ENCODE measurements around the gene IRGQ. TPM values are rescaled to one million over a fixed set of nuclear protein-coding genes. Genes with fewer than 3 reads are reported as not detected.

Gene IRGQ
- total RNA-seq, 1 donor from 2014 or later, result 48.6 TPM

- Mint-ChIP-seq H3K4me1 (ENCODE audit: unreplicated experiment) (peaks cover 29% of the 10 kb centered on the region), H3K9me3 (ENCODE audit: unreplicated experiment) (no peaks in the 10 kb centered on the region), H3K36me3 (ENCODE audit: low read depth, unreplicated experiment) (peaks cover 22% of the 10 kb centered on the region), H3K4me3 (ENCODE audit: unreplicated experiment) (peak overlapping the region; percentile 99), H3K27ac (ENCODE audit: unreplicated experiment) (peak overlapping the region; percentile 96), H3K27me3 (ENCODE audit: unreplicated experiment) (peaks cover 15% of the 10 kb centered on the region)
- peak; percentile 70 for DNase-seq (ENCODE audit: low spot score)
- TF ChIP-seq CTCF (IDR thresholded peaks at IDR 0.05; ENCODE audit: unreplicated experiment), result peak; percentile 69
These were observed 977 bp downstream of the IRGQ start for GRCh38 chr19:43594710-43595604.

- Mint-ChIP-seq H3K27me3 (ENCODE audit: unreplicated experiment) (peaks cover 18% of the 10 kb centered on the region), H3K27ac (ENCODE audit: unreplicated experiment) (peak overlapping the region; percentile 70)
These were observed 1.7 kb downstream of the IRGQ start for GRCh38 chr19:43594081-43594697.

GRCh38 chr19:43592800-43593350, 3.1 kb downstream of the IRGQ start:
- DNase-seq (ENCODE audit: low spot score), result no peak
- Mint-ChIP-seq H3K9me3 (ENCODE audit: unreplicated experiment) (no peaks in the 10 kb centered on the region), H3K36me3 (ENCODE audit: low read depth, unreplicated experiment) (peaks cover 25% of the 10 kb centered on the region), H3K27ac (ENCODE audit: unreplicated experiment) (no peak overlapping the region), H3K4me1 (ENCODE audit: unreplicated experiment) (peaks cover 29% of the 10 kb centered on the region), H3K27me3 (ENCODE audit: unreplicated experiment) (peaks cover 18% of the 10 kb centered on the region), H3K4me3 (ENCODE audit: unreplicated experiment) (no peak overlapping the region)
- no peak for TF ChIP-seq CTCF (IDR thresholded peaks at IDR 0.05; ENCODE audit: unreplicated experiment)

More at GRCh38 chr19:43594081-43594697, 1.7 kb downstream of the IRGQ start:
- Mint-ChIP-seq H3K9me3 (ENCODE audit: unreplicated experiment) (no peaks in the 10 kb centered on the region), H3K4me3 (ENCODE audit: unreplicated experiment) (peak overlapping the region; percentile 77), H3K36me3 (ENCODE audit: low read depth, unreplicated experiment) (peaks cover 24% of the 10 kb centered on the region), H3K4me1 (ENCODE audit: unreplicated experiment) (peaks cover 32% of the 10 kb centered on the region)
- no peak for TF ChIP-seq CTCF (IDR thresholded peaks at IDR 0.05; ENCODE audit: unreplicated experiment)
- DNase-seq (ENCODE audit: low spot score), result no peak

- TF ChIP-seq CTCF (IDR thresholded peaks at IDR 0.05; ENCODE audit: unreplicated experiment), result no peak
- H3K4me3 Mint-ChIP-seq (ENCODE audit: unreplicated experiment), result no peak overlapping the region
- H3K4me1 Mint-ChIP-seq (ENCODE audit: unreplicated experiment), result peaks cover 22% of the 10 kb centered on the region
- H3K27me3 Mint-ChIP-seq (ENCODE audit: unreplicated experiment), result peaks cover 18% of the 10 kb centered on the region
- H3K27ac Mint-ChIP-seq (ENCODE audit: unreplicated experiment), result no peak overlapping the region
- H3K9me3 Mint-ChIP-seq (ENCODE audit: unreplicated experiment), result no peaks in the 10 kb centered on the region
- H3K36me3 Mint-ChIP-seq (ENCODE audit: low read depth, unreplicated experiment), result peaks cover 25% of the 10 kb centered on the region
- no peak for DNase-seq (ENCODE audit: low spot score)
These were observed 3.8 kb downstream of the IRGQ start for GRCh38 chr19:43591904-43592772.

Data from endothelial cell (in vitro differentiated cells).